Measurements from ENCODE around the gene MISFA. TPM values are rescaled to one million over a fixed set of nuclear protein-coding genes. Genes with fewer than 3 reads are reported as not detected.
A peak's percentile ranks its signal among the peaks of the same experiment; 100 is the strongest.
"Not testable (repeated sequence)": the region's sequence is repeated elsewhere in the genome, so short reads cannot be mapped to it uniquely, and the experiment has no call there.

The MISFA gene
- 1.7 TPM for total RNA-seq (ENCODE audit: insufficient read depth, low replicate concordance)

DNA sequence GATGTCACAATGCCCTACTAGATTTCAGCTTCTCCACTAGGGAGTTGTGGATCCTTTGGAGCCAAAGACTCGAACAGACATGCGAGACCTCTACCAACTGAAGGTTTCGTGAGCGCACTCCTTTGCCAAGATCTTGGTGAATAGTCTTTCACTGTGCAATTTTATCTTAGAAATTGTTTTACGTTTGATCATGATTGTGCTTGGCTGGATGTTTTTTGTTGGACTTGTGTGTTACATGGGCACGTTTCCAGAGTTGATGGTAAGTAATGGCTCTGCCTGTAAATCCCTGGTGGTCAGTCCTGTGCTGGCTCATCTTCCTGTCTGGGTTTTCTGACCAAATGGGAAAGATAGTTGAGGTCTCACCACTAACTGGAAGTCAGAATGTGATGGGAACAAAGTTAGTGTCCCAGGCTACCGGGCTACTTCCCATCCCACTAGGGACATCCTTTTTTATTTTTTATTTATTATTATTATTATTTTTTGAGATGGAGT is at the start of gene MISFA:
Gene MISFA, plus strand, starts transcription at position 51 of the 492 bp plus-strand sequence. Its CDS starts 140 bp downstream, at position 191.
- DNase-seq (ENCODE audit: low spot score): no peak

DNA sequence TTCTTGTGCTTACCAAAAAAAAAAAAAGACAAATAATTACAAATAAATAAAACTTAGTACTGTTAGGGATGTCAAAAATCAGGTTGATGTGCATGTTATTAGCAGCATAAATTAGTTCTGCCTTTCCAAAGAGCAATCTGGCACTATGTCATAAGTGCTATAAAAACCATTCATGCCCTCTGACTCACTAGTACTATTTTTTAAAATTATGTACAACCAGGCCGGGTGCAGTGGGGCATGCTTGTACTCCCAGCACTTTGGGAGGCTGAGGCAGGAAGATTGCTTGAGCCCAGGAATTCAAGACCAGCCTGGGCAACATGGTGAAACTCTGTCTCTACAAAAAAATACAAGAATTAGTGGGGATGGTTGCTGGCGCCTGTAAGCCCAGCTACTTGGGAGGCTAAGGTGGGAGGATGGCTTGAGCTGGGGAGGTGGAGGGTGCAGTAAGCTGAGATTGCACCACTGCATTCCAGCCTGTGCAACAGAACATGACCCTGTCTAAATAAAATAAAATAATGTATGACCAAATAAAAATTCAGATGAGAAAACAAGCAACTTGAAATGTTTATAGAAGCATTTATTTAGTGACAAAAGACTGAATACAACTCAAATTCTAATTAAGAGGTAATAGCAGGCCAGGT is 36.4 kb upstream of the MISFA start:
- no peak for DNase-seq (ENCODE audit: low spot score)

GRCh38 chr11:18564149-18564548 is 35.4 kb upstream of the MISFA start:
- no peak for DNase-seq (ENCODE audit: low spot score)

- DNase-seq (ENCODE audit: low spot score): no peak
Measured at GRCh38 chr11:18566406-18566805, 33.2 kb upstream of the MISFA start.

DNA sequence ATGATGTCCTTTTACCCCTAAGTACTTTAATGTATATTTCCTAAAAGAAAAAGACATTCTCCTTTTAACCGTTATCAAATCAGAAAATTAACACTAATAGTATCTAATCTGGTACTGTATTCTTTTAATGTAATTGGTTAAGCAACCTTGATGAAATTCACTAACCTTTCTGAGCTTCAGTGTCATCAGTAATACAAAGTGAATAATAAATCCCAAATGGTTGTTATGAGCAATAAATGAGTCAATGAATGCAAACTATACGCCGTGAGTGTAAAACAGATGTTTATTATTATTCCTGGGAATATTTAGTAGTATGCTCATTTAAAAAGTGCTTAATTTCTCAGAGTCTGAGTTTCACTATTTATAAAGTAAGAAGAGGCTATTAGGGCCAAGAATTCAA is 32.5 kb upstream of the MISFA start:
- no peak for DNase-seq (ENCODE audit: low spot score)

- DNase-seq (ENCODE audit: low spot score): no peak
Measured at GRCh38 chr11:18575361-18575760, 24.2 kb upstream of the MISFA start.

DNA sequence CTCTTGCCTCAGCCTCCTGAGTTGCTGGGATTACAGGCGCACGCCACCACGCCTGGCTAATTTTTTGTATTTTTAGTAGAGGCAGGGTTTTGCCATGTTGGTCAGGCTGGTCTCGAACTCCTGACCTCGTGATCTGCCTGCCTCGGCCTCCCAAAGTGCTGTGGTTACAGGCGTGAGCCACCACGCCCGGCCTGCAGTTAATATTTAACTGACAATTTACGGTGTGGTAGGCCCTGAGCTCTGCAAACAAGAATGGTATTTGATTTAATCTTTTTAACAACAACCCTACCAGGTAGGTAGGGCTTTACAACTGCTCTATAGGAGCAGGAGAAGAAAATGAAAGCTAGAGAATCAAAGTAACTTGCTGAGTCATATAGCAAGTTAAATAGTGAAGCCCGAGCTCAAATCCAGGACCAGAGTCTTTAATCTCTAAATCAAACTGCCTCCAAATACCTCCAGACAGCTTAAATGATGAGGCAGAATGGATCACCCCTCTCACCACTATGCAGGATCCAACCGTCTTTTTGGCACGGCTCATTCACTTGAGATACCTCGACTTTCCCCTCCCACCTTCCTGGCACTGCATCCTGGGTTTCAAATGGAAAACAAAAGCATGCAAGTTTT is 20.5 kb upstream of the MISFA start:
- no peak for DNase-seq (ENCODE audit: low spot score)

- no peak for DNase-seq (ENCODE audit: low spot score)
Measured at GRCh38 chr11:18580113-18580766, 19.3 kb upstream of the MISFA start.

DNA sequence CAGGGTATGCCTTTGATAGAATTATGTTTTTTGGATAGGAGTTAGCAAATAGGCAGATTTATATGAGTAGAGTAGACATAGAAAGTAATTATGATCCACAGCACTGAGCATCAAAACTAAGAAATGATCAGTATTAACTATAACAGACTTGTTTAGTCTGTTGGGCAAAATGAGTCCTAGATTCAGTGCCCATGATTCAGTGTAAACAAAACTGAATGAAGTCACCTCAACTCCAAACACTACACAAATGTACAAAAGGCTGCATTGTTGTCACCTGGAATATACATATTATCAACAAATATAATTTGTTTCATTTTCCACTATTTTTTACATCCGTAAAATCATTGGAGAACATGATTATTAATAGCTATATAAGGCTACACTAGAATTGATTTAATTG is 17.8 kb upstream of the MISFA start:
- DNase-seq (ENCODE audit: low spot score): no peak

DNA sequence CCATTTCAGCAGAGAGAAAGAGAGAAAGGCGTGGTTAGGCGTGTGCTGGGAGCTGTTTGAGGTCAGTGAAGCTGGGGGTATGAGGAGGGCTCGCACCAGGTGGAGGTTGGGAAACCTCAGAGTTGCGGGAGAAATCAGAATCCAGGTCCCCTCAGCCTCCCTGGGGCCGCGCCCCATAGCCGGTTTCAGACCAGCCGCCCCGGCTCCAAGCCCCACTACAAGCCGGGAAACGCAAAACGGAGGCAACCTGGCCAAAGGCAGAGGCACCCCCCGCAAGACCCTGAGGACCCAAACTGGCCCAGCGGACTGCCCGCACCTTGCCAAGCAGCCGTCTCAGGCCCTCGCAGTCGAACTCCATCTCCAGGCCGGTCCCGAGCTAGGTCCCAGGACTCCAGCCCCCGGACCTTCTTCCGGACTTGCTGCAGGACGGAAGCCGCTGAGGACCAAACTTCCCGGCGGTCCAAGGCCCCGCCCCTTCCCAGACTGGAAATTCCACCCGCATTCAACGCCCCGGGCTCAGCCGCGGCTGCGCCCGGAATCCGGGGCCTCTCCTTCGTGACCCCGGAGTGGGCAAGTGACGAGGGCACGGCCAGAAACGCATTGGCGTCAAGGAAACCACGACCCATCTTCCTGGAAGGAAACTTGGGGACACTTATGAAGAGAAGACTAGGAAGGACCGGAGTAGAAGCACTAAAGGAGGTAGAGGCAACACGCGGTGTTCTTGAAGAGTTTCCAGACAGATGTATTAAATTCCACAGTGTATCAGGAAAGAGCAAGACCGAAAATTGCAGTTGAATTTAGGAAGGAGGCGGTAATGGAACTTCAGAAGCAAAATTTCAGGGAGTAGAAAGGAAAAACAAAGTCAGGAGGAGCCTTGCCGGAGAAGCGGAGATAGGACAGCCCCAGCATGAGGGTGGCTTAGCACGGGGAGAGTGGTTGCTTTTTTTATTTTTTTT is 11.0 kb upstream of the MISFA start, which contains the start of gene UEVLD:
Gene UEVLD, minus strand, starts transcription at position 438 of the 956 bp plus-strand sequence. Its CDS starts 80 bp downstream, at position 358.
- peak; percentile 95 for DNase-seq (ENCODE audit: low spot score)

DNA sequence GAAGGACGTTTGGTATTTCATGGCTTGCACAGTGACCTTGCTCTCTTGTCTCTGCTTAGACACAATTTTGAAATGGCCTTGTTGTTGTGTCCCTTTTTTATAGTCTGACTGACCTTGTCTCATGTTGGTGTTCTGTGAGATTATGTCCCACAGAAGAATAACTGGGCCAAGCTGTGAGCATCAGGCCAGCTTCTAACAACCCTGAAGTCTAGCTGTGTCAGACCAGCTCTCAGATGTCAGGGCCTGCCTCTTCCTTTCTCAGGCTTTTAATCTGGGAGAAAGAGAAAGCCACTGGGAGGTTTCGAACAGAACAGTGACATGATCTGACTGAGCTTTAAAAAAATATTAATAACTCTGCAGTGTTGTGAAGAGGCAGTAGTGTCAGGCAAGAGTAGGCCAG is 9.0 kb upstream of the MISFA start:
- DNase-seq (ENCODE audit: low spot score): no peak

- not testable (repeated sequence) for DNase-seq (ENCODE audit: low spot score)
Measured at GRCh38 chr11:18594088-18594487, 5.5 kb upstream of the MISFA start.

GRCh38 chr11:18594999-18595749 is 4.4 kb upstream of the MISFA start:
- DNase-seq (ENCODE audit: low spot score): peak; percentile 40

- DNase-seq (ENCODE audit: low spot score): no peak
Measured at GRCh38 chr11:18600915-18601569, 1.5 kb downstream of the MISFA start.

DNA sequence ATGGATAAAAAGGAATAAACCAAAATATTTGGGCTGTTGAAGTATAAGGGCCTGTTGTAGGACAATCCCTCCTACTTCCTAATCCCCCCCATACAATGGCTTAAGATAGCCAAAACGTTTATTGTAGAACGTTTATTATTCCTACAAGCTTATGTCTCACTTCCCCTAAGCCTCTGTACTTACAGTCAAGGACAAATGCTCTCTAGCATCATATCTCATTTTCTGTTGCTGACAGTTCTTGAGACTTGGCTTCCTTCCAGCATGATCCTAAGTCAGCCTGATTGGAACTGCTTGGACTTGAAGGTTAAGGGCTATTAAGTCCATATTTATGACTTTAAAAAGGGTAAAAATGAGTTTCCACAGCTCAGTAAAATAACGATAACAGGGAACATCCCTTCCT is 8.8 kb downstream of the MISFA start:
- peak; percentile 21 for DNase-seq (ENCODE audit: low spot score)

GRCh38 chr11:18611196-18611595 is 11.6 kb downstream of the MISFA start:
- DNase-seq (ENCODE audit: low spot score): no peak

- DNase-seq (ENCODE audit: low spot score): no peak
Measured at GRCh38 chr11:18612394-18612793, 12.8 kb downstream of the MISFA start.

GRCh38 chr11:18614667-18615066 is 15.1 kb downstream of the MISFA start:
- DNase-seq (ENCODE audit: low spot score): no peak

DNA sequence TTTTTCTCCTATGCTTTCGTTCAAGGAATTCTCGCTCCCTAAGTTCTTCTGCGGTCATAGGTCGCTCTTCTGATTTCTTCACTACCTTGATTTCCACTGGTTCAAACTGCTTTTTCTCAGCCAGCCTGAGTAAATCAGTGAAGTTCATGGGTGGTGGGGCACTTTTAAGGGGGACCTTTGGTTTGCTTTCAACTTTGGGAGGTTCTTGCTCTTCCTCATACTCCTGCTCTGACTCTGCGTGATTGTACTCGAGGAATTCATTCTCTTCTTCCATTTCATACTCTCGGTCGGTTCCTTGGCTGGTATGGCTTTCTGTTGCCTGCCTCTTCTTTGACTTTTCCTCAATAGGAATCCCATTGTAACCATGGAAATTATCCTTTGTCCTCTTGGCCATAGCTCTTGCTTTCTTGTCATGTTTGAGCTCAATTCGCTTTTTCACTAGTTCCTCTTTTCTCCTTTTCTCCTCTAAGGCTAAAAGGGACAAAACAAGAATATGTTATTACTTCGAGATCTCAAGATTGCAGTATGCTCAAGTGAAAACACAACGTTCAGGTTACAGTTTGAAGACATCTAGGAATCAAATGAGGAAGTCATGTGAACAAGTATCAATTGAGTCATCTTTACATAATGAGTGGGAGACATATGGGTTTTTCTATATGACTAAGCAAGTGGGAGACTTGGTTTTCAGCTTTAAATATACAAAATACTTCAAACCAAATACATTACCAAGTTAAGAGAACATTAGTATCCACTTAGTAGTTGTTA is 16.2 kb downstream of the MISFA start:
- DNase-seq (ENCODE audit: low spot score): no peak
